Muscle layer of duodenum (tissue), 2 donors: ENCODE measurements around the gene CYP4F8.

Source experiments
- H3K27ac ChIP-seq: one replicate; pipeline ENCODE4 v1.7.0; 2013; ENCODE audit warnings: mild to moderate bottlenecking, low read length
- H3K27me3 ChIP-seq: one replicate; pipeline ENCODE4 v1.7.0; 2013; ENCODE audit warnings: low read depth, mild to moderate bottlenecking, control low read depth, low read length
- H3K36me3 ChIP-seq, 2 donors: one replicate each; pipeline ENCODE4 v1.7.0; 2013; ENCODE audit warnings: low read length in 2 of 2, control low read depth in 1 of 2, mild to moderate bottlenecking in 1 of 2; ENCODE audit not compliant: insufficient read depth in 2 of 2, control insufficient read depth in 1 of 2
- H3K4me1 ChIP-seq, 2 donors: one replicate each; pipeline ENCODE4 v1.7.0; 2013; ENCODE audit warnings: low read length in 2 of 2, mild to moderate bottlenecking in 2 of 2, control low read depth in 1 of 2, moderate library complexity in 1 of 2; ENCODE audit not compliant: insufficient read depth in 2 of 2, control insufficient read depth in 1 of 2
- H3K4me3 ChIP-seq, 2 donors: one replicate each; pipeline ENCODE4 v1.7.0; 2013; ENCODE audit warnings: low read length in 2 of 2, low read depth in 1 of 2, mild to moderate bottlenecking in 1 of 2
- H3K9me3 ChIP-seq, 2 donors: one replicate each; pipeline ENCODE4 v1.7.0; 2013; ENCODE audit warnings: low read length in 2 of 2, control low read depth in 1 of 2, mild to moderate bottlenecking in 1 of 2; ENCODE audit not compliant: control insufficient read depth in 1 of 2
- donor health status: healthy.

The CYP4F8 gene, protein sequence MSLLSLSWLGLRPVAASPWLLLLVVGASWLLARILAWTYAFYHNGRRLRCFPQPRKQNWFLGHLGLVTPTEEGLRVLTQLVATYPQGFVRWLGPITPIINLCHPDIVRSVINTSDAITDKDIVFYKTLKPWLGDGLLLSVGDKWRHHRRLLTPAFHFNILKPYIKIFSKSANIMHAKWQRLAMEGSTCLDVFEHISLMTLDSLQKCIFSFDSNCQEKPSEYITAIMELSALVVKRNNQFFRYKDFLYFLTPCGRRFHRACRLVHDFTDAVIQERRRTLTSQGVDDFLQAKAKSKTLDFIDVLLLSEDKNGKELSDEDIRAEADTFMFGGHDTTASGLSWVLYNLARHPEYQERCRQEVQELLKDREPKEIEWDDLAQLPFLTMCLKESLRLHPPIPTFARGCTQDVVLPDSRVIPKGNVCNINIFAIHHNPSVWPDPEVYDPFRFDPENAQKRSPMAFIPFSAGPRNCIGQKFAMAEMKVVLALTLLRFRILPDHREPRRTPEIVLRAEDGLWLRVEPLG

DNA sequence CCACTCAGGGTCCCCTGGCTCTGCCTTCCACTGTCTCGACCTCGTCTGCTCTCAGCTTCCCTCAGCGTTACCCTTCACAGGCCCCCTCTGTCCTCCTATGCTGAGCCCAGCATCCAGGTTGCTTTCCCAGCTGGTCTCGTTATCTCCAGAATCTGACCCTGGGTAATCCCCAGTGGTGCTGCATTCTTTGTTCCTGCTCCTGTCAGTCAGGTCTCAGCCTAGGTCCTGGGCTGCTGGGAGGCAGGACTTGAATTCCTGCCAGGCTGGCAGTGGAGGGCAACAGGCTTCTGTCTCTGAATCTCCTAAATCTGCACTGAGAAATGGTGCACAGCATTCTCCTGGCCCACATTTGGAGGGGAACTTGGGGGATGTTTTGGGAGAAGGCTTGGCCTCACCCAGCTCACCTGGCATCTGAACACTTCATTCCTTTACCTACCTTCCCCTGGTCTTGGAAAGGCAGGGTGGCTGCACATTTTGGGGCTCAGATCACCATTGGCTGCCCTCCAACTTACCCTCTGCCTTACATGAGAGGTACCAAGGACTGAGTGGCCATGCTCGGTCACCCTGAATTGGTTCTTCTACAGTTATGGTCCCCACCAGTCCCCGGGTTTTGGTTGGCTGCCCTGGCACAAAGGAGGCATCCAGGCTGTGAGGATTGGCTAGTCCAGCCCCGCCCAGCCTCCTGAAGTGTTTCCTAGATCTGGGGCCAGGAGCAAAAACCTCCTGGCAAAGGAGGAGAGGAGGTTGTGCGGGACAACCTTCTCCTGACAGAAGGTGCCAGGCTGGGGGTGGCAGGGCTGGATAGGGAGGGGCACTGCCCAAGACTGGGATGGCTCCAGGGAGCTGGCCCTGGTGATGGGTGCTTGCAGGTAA is at the start of gene CYP4F8:
Gene CYP4F8 (plus strand): TSS at position 712 of the 873 bp plus-strand sequence. CDS start 399 bp downstream, outside the sequence.
- Histone ChIP-seq H3K27me3 (no peaks in the 10 kb centered on the region), H3K27ac (no peak within 1 kb of the TSS), H3K4me3 (no peak within 1 kb of the TSS), H3K36me3 (no peaks in the 10 kb centered on the region), H3K4me1 (no peaks in the 10 kb centered on the region), H3K9me3 (no peaks in the 10 kb centered on the region)

DNA sequence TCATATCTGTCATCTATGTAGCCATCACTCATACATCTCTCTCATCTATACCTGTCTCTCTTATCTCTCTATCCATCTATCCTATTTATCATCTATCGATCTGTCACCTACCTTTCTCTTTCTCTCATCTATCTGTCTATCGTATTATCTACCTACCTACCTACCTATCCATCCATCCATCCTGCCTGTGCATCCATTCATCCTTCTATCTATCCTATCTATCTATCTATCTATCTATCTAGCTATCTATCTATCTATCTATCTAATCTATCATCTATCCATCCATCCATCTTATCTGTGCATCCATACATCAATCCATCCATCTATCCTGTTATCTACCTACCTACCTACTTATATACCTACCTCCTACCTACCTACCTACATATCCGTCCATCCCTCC is 44.6 kb upstream of the CYP4F8 start:
- Histone ChIP-seq H3K27me3 (peaks cover 6% of the 10 kb centered on the region), H3K4me3 (no peak overlapping the region), H3K9me3 (no peaks in the 10 kb centered on the region), H3K36me3 (no peaks in the 10 kb centered on the region), H3K4me1 (no peaks in the 10 kb centered on the region), H3K27ac (no peak overlapping the region)

DNA sequence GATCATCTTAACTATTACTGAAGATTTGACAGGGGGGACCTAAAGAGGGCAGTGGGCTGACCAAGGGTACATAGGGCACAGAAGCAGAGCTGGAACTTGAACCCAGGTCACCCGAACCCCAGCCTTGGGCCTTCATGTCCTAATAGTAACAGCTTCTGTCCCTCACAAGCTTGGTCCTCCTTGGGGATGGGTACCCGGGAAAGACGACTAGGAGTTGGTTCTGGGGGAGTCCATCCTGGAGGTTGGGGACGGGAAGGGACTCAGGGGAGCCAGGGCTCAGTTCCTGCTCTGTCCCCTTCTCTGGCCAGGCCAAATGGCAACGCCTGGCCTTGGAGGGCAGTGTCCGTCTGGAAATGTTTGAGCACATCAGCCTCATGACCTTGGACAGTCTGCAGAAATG is 39.6 kb upstream of the CYP4F8 start:
- H3K36me3 ChIP-seq: no peaks in the 10 kb centered on the region
- H3K27ac ChIP-seq: no peak overlapping the region
- no peak overlapping the region for H3K4me3 ChIP-seq
- H3K9me3 ChIP-seq: no peaks in the 10 kb centered on the region
- H3K27me3 ChIP-seq: no peaks in the 10 kb centered on the region
- H3K4me1 ChIP-seq: no peaks in the 10 kb centered on the region

DNA sequence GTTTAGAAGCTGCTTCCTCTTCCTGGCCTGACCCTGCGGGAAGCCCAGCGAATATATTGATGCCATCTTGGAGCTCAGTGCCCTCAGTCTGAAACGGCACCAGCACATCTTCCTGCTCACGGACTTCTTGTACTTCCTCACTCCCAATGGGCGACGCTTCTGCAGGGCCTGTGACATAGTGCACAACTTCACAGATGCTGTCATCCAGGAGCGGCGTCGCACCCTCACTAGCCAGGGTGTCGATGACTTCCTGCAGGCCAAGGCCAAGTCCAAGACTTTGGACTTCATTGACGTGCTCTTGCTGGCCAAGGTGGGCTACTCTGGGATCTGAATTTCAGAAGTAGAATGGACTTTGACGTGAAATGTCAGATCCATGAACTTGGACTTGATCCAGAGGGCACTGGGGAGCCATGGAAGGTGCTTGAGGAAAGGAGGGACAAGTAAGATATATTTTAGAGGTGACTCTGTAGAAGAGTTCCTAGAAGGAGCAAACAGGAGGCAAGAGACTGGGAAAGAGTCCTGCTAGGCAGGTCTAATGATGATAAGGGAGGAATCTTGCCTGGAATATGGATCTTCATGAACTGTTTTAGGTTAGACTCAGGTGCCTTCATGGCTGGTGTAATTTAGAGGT is 38.4 kb upstream of the CYP4F8 start:
- Histone ChIP-seq H3K4me1 (no peaks in the 10 kb centered on the region), H3K27ac (no peak overlapping the region), H3K27me3 (no peaks in the 10 kb centered on the region), H3K9me3 (no peaks in the 10 kb centered on the region), H3K36me3 (no peaks in the 10 kb centered on the region), H3K4me3 (no peak overlapping the region)

DNA sequence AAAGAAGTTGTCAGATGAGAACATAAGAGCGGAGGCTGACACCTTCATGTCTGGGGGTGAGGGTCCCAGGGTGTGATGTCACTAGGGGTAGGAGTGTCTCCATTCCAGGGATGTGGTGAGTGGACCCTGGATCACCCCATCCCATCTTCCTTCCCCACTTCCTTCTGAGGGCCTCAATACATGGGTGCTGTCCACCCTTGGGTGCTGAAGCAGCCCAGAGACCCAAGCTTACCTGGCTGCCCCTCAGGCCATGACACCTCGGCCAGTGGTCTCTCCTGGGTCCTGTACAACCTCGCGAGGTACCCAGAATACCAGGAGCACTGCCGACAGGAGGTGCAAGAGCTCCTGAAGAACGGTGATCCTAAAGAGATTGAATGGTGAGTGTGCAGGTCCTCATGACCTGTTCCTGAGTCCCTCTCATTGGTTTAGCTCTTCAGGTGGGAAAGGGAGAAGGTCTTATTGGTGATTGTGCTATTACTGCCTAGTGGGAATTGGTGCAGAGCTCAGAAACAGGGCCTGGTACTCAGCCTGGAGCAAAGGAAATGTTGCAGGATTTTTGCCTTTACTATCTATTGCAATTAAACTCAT is 37.7 kb upstream of the CYP4F8 start:
- no peak overlapping the region for H3K27ac ChIP-seq
- no peaks in the 10 kb centered on the region for H3K9me3 ChIP-seq
- H3K27me3 ChIP-seq: no peaks in the 10 kb centered on the region
- H3K4me3 ChIP-seq: no peak overlapping the region
- no peaks in the 10 kb centered on the region for H3K4me1 ChIP-seq
- H3K36me3 ChIP-seq: no peaks in the 10 kb centered on the region

DNA sequence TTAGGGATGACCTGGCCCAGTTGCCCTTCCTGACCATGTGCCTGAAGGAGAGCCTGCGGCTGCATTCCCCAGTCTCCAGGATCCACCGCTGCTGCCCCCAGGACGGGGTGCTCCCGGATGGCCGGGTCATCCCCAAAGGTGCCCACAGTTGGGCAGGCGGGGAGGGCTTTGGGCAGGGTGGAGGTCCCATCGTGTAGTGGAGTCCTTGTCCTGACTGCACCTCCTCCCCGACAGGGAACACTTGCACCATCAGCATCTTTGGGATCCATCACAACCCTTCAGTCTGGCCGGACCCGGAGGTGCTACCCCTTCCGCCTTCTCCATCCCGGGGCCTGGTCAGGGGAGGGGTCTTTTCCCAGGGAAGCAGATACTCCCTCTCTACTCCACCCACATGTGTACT is 31.7 kb upstream of the CYP4F8 start:
- Histone ChIP-seq H3K4me3 (no peak overlapping the region), H3K4me1 (peaks cover 0 to 6% of the 10 kb centered on the region in 2 donors), H3K27me3 (peaks cover 6% of the 10 kb centered on the region), H3K27ac (no peak overlapping the region), H3K9me3 (no peaks in the 10 kb centered on the region), H3K36me3 (no peaks in the 10 kb centered on the region)

DNA sequence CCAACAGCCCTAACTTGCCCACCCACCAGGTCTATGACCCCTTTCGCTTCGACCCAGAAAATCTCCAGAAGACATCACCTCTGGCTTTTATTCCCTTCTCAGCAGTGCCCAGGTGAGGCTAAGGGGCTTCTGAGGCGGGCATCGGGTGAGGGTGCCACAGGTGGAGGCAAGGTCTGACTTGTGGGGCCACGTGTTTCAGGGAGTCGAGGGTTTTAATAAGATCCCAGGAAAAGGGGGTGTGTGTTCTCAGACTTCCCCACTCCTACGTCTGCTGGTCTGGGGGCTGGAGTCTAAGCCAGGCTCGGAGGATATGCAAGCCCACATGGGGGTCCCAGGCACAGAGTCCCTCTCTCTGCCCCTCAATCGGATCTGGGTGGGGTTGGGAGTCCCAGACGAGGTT is 30.9 kb upstream of the CYP4F8 start:
- Histone ChIP-seq H3K27me3 (peaks cover 6% of the 10 kb centered on the region), H3K4me1 (peaks cover 0 to 6% of the 10 kb centered on the region in 2 donors), H3K9me3 (no peaks in the 10 kb centered on the region), H3K36me3 (no peaks in the 10 kb centered on the region), H3K27ac (no peak overlapping the region), H3K4me3 (no peak overlapping the region)

DNA sequence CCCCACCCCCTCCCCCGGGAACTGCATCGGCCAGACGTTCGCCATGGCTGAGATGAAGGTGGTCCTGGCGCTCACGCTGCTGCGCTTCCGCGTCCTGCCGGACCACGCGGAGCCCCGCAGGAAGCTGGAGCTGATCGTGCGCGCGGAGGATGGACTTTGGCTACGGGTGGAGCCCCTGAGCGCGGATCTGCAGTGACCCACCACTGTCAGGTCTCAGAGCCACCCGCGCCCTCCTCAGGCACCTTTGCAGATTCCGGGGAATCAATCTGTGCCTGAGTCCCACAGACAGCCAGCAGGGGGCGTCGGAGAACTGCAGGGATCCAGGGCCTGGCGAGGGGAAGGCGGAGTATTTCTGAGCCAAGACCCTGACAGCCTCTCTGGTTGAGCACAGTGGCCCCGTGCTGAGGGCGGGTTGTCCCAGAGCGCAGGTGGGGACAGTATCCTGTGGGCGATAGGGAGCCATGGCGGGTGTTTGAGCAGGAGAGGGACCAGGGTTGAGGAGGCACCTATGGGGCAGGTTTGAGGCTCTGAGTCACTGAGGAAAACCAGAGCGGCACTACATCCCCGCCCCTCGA is 30.4 kb upstream of the CYP4F8 start:
- H3K9me3 ChIP-seq: no peaks in the 10 kb centered on the region
- H3K4me3 ChIP-seq: peak overlapping the region in 1 of 2 donors; percentile 28
- no peaks in the 10 kb centered on the region for H3K36me3 ChIP-seq
- H3K4me1 ChIP-seq: peaks cover 0 to 6% of the 10 kb centered on the region in 2 donors
- H3K27me3 ChIP-seq: peaks cover 6% of the 10 kb centered on the region
- no peak overlapping the region for H3K27ac ChIP-seq

DNA sequence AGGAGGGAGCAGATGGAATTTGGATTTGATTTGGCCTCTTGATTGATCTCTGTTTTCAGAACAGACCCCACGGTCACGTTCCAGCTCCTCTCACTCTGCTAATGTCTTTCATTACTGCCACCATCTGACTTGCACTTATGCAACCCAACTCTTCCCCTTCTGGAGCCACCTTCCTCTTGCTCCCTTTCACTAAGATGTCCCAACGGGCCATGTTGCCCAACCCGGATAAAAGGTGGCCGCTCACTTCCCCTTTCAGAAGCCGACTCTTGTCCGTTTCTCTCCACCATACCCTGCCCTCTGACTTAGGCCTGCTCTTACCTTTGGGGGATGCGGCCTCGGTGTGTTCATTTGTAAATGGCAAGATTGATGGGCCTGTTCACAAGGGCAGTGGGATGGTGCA is 27.4 kb upstream of the CYP4F8 start:
- peaks cover 6% of the 10 kb centered on the region for H3K27me3 ChIP-seq
- no peak overlapping the region for H3K4me3 ChIP-seq
- peaks cover 0 to 3% of the 10 kb centered on the region in 2 donors for H3K9me3 ChIP-seq
- H3K27ac ChIP-seq: no peak overlapping the region
- no peaks in the 10 kb centered on the region for H3K36me3 ChIP-seq
- H3K4me1 ChIP-seq: peaks cover 0 to 6% of the 10 kb centered on the region in 2 donors

DNA sequence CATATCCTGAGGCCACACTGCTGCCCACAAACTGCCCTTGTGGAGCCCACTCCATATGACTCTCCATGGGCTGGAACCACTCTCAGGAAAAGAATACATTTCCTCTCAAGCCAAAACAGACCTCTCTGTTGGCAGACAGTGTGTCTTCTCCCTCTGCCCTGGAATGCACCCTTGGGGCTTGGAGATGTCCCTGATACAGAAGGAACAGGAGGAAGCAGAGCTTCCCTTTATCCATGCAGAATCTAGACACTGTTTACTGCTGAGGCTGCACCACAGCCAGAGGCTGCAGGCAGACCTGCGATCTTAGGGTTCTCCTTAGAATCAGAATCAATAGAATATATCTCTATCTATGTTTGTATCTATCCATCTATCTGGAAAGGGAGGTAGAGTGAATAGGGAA is 26.8 kb upstream of the CYP4F8 start:
- H3K36me3 ChIP-seq: no peaks in the 10 kb centered on the region
- H3K4me1 ChIP-seq: peaks cover 0 to 6% of the 10 kb centered on the region in 2 donors
- H3K27me3 ChIP-seq: peaks cover 6% of the 10 kb centered on the region
- peaks cover 0 to 3% of the 10 kb centered on the region in 2 donors for H3K9me3 ChIP-seq
- H3K4me3 ChIP-seq: no peak overlapping the region
- H3K27ac ChIP-seq: no peak overlapping the region
